ENCODE data around the gene ADAMTSL5. TPM values are rescaled to one million over a fixed set of nuclear protein-coding genes. Genes with fewer than 3 reads are reported as not detected.

Gene ADAMTSL5
- total and polyA plus RNA-seq, 2 of the 8 experiments (the other 6 are each of a cell fraction or from before 2014, with no cell fraction given): 0.82 to 0.99 TPM

- no peak for FAIRE-seq
- H2AFZ ChIP-seq (ENCODE audit: low read length): no peak overlapping the region
- WGBS, 2 experiments (ENCODE audit: extremely low coverage in 1 of 2, insufficient coverage in 1 of 2, insufficient read length in 1 of 2, insufficient replicate concordance in 2 of 2, low coverage in 1 of 2, low lambda C conversion rate in 2 of 2, missing lambda C conversion rate in 1 of 2): 72 to 100% methylated on average over 2 to 3 of the region's 4 CpGs
- no peak overlapping the region for H3K9ac ChIP-seq (replicated peaks in 1 of 4; ENCODE audit: extremely low read depth in 1 of 4, low read depth in 3 of 4, low read length in 3 of 4)
- H3K79me1 ChIP-seq (ENCODE audit: low read depth, low read length): no peaks in the 10 kb centered on the region
- H2BK12ac ChIP-seq (ENCODE audit: low read depth, low read length): no peak overlapping the region
- no peaks in the 10 kb centered on the region for H3K4me1 ChIP-seq (replicated peaks in 1 of 4; ENCODE audit: control insufficient read depth in 3 of 4, insufficient read depth in 4 of 4, low read length in 3 of 4)
- CTCF ChIA-PET (ENCODE audit: partially characterized antibody): no interaction called here
- H3K4me2 ChIP-seq (ENCODE audit: insufficient read depth in 1 of 2, low read depth in 2 of 2, low read length in 2 of 2): no peak overlapping the region
- no peaks in the 10 kb centered on the region for H3K79me2 ChIP-seq (ENCODE audit: control insufficient read depth in 1 of 2, insufficient read depth in 2 of 2, low read length in 2 of 2)
- H3K56ac ChIP-seq (replicated peaks; ENCODE audit: insufficient read length, low read depth, low read length): no peak overlapping the region
- DNase-seq (ENCODE audit: low read depth in 1 of 2, low spot score in 2 of 2): no peak
- H3K14ac ChIP-seq (ENCODE audit: insufficient read length): no peak overlapping the region
- no peak overlapping the region for H3K23ac ChIP-seq (ENCODE audit: insufficient read length)
- no peak overlapping the region for H3K4ac ChIP-seq (replicated peaks; ENCODE audit: insufficient read length, low read depth, low read length)
- H4K20me1 ChIP-seq (replicated peaks in 1 of 2; ENCODE audit: control insufficient read depth in 1 of 2, insufficient read depth in 2 of 2, low read length in 2 of 2): peaks cover 3 to 6% of the 10 kb centered on the region in 2 experiments
- H4K91ac ChIP-seq (replicated peaks; ENCODE audit: insufficient read length, low read length): no peak overlapping the region
- peaks cover 0 to 2% (median 0%) of the 10 kb centered on the region in 4 experiments; a peak in 1 of 7 replicates for H3K27me3 ChIP-seq (replicated peaks in 1 of 4; ENCODE audit: control insufficient read depth in 3 of 4, extremely low read depth in 1 of 4, insufficient read depth in 3 of 4, low read length in 3 of 4)
- H3K36me3 ChIP-seq (ENCODE audit: control insufficient read depth in 2 of 4, insufficient read depth in 4 of 4, low read length in 3 of 4): no peaks in the 10 kb centered on the region
- peaks cover 11% of the 10 kb centered on the region; the same call in 1 of the 2 replicates for H3K23me2 ChIP-seq (ENCODE audit: low read depth, low read length)
- H2BK5ac ChIP-seq (ENCODE audit: low read depth, low read length): no peak overlapping the region
- H3K27ac ChIP-seq (ENCODE audit: low read depth, low read length): no peak overlapping the region
- H3K9me3 ChIP-seq (ENCODE audit: insufficient read depth in 2 of 2, low read depth in 1 of 2, low read length in 1 of 2): no peaks in the 10 kb centered on the region; a peak in 1 of 4 replicates
- no peak overlapping the region for H3K4me3 ChIP-seq (ENCODE audit: extremely low read depth in 1 of 4, insufficient read depth in 2 of 4, low read depth in 3 of 4, low read length in 4 of 4)
- H4K5ac ChIP-seq (ENCODE audit: insufficient read length, low read depth, low read length): no peak overlapping the region
- H2AK5ac ChIP-seq (ENCODE audit: low read depth, low read length): peak overlapping the region; percentile 65; the same call in 1 of the 2 replicates
- POLR2A ChIA-PET (ENCODE audit: partially characterized antibody): interaction anchor here (1.7 kb wide), 1 partner anchor 42 kb away, joined by 6 read pairs; no protein-coding TSS in a partner anchor
- no peak overlapping the region for H4K8ac ChIP-seq (ENCODE audit: extremely low read depth, insufficient read depth, low read length)
- no peak overlapping the region for H2BK120ac ChIP-seq (replicated peaks; ENCODE audit: low read depth, low read length)
- H3K18ac ChIP-seq (ENCODE audit: extremely low read depth, low read length): no peak overlapping the region
- no peak overlapping the region for H2BK20ac ChIP-seq (ENCODE audit: low read length)
- H2BK15ac ChIP-seq (ENCODE audit: low read length): no peak overlapping the region
- TF ChIP-seq JUN (IDR thresholded peaks at IDR 0.05; ENCODE audit: low read depth, low read length) (no peak), TEAD4 (IDR thresholded peaks at IDR 0.05; ENCODE audit: low read depth, low read length) (no peak), EP300 (IDR thresholded peaks at IDR 0.05; ENCODE audit: borderline replicate concordance in 1 of 2, low read depth in 2 of 2, low read length in 2 of 2) (no peak), SIX5 (IDR thresholded peaks at IDR 0.05; ENCODE audit: low read depth, low read length) (no peak), ATF3 (IDR thresholded peaks at IDR 0.05; ENCODE audit: insufficient read depth, low read depth, low read length) (no peak), RFX5 (IDR thresholded peaks at IDR 0.05; ENCODE audit: borderline replicate concordance, low read depth, low read length) (no peak), CREB1 (IDR thresholded peaks at IDR 0.05) (no peak), KDM5A (IDR thresholded peaks at IDR 0.05; ENCODE audit: low read length) (no peak), MAX (IDR thresholded peaks at IDR 0.05) (no peak), FOSL1 (IDR thresholded peaks at IDR 0.05; ENCODE audit: insufficient read depth, low read depth, low read length) (no peak), MAFK (IDR thresholded peaks at IDR 0.05; ENCODE audit: low read depth, low read length) (no peak), HDAC6 (IDR thresholded peaks at IDR 0.05; ENCODE audit: low read depth, low read length) (no peak), TAF7 (optimal IDR thresholded peaks at IDR 0.05; ENCODE audit: borderline replicate concordance, low read depth, low read length) (no peak)
Measured at GRCh38 chr19:1549332-1549945, 36.6 kb upstream of the ADAMTSL5 start.
